GM21737 (cell line): ENCODE measurements around the gene CYFIP2.

Source experiments
- ATAC-seq: cut with Tn5 transposase; IDR thresholded peaks from one replicate; pipeline ENCODE4 v1.9.1; 2021; ENCODE audit warnings: mild to moderate bottlenecking, moderate library complexity; ENCODE audit not compliant: unreplicated experiment

Gene CYFIP2

GRCh38 chr5:157285310-157286035 is 19.6 kb downstream of the CYFIP2 start:
- ATAC-seq = no peak

GRCh38 chr5:157286761-157287211 is 20.9 kb downstream of the CYFIP2 start:
- no peak for ATAC-seq

GRCh38 chr5:157288405-157289163 is 22.7 kb downstream of the CYFIP2 start:
- ATAC-seq = no peak

- no peak for ATAC-seq
These were observed 23.4 kb downstream of the CYFIP2 start for GRCh38 chr5:157289164-157289819.

GRCh38 chr5:157290156-157290980 is 24.4 kb downstream of the CYFIP2 start:
- no peak for ATAC-seq

- peak; percentile 90 for ATAC-seq
These were observed 25.2 kb downstream of the CYFIP2 start for GRCh38 chr5:157290981-157291711.

GRCh38 chr5:157292599-157292998 is 26.7 kb downstream of the CYFIP2 start:
- no peak for ATAC-seq

GRCh38 chr5:157294407-157295091 is 28.6 kb downstream of the CYFIP2 start:
- ATAC-seq = no peak

- ATAC-seq = no peak
These were observed 29.3 kb downstream of the CYFIP2 start for GRCh38 chr5:157295247-157295646.

- ATAC-seq = no peak
These were observed 34.6 kb downstream of the CYFIP2 start for GRCh38 chr5:157300564-157300963.

GRCh38 chr5:157301066-157301465 is 35.1 kb downstream of the CYFIP2 start:
- ATAC-seq = no peak

GRCh38 chr5:157303023-157303422 is 37.1 kb downstream of the CYFIP2 start:
- no peak for ATAC-seq

GRCh38 chr5:157303667-157304327 is 37.9 kb downstream of the CYFIP2 start:
- ATAC-seq = no peak

GRCh38 chr5:157306081-157306480 is 40.2 kb downstream of the CYFIP2 start:
- ATAC-seq = no peak

GRCh38 chr5:157306692-157307471 is 41.0 kb downstream of the CYFIP2 start:
- ATAC-seq = no peak

- ATAC-seq = no peak
These were observed 43.0 kb downstream of the CYFIP2 start for GRCh38 chr5:157308836-157309465.

GRCh38 chr5:157309796-157310195 is 43.9 kb downstream of the CYFIP2 start:
- no peak for ATAC-seq

GRCh38 chr5:157311595-157311994 is 45.7 kb downstream of the CYFIP2 start:
- no peak for ATAC-seq
